Measurements from ENCODE around the gene CASP2.
A peak's percentile ranks its signal among the peaks of the same experiment; 100 is the strongest.

CASP2 gene

DNA sequence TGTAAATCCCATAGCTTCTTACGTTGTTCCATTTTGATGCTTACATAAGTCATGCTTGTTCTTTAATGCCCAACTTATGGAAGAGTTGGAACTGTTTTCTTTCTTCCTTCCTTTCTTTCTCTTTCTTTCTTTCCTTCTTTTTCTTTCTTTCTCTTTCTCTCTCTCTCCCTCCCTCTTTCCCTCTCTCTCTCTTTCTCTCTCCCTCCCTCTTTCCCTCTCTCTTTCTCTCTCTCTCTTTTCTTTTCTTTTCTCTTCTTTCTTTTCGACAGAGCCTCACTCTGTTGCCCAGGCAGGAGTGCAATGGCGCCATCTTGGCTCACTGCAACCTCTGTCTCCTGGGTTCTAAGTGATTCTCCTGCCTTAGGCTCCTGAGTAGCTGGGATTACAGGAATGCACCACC lies 55.4 kb downstream of the CASP2 start:
- DNase-seq, result no peak

GRCh38 chr7:143345428-143345900 lies 57.3 kb downstream of the CASP2 start:
- peak; percentile 49 for DNase-seq

DNA sequence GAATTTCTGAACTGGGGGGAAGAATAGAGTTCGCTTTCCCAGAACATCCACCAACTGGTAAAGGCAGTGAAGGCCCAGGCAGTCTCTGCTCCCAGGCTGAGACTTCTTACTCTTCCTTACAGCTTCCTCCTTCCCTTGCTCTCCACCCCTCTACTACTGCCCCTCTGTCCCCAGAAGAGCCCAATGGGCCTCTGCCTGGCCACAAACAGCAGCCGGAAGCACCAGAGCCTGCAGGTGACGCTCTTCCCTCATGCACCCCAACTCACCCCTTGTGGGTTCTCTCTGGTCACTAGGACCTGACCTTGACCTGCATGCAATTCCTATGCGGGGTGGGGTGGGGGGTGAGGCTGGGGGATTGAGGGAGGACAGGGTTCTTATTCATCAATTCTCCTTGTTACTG lies 57.9 kb downstream of the CASP2 start:
- no peak for DNase-seq

DNA sequence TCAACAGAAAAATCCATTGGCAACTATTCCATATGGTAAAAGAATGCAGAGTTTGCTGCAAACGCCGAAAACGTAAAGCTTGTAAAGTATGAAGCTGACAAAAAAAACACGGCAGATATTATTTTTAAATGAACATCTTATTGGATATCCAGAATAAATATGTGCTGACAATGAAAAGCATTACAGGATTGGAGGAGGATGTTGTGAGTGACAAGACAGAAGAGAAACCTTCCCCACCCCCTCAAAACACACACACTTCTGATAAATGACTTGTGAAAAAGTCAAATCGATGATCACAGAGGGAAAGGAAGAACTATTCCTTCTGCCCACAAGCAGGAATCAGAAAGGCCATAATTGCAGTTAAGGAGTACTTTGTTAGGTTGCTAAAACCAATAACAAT lies 59.8 kb downstream of the CASP2 start:
- DNase-seq, result no peak

DNA sequence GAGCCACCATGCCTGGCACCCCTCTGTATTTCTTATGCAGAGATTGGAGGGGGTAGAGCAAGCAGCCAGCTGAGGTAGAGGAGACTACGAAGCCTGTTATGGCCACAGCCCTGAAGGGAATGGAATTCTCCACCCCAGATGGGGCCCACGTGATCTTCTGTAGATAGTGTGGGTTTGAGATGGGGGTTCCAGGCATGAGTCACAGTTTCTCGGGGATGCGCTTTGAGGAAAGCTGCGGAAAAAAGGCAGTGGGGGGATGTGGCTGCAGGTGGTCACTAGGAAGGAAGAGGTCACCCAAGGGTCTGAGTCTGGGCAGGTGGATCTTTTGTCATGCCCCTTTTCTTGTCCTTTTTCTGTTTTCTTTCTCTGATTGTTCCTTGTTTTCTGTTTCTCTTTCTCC lies 62.9 kb downstream of the CASP2 start:
- no peak for DNase-seq

DNA sequence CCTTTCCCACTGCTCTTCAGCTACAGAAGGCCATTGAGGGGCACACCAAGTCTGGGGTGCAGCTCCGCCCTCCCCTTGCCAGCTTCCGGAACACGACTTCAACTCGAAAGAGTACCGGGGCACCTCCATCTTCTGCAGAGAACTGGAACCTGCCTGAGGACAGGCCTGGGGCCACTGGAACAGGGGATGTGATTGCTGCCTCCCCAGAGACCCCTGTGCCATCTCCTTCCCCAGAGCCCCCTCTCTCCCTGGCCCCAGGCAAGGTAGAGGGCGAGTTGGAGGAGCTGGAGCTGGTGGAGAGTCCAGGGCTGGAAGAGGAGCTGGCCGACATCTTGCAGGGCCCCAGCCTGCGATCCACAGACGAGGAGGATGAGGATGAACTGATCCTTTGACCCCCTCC lies 63.4 kb downstream of the CASP2 start:
- DNase-seq, result no peak

DNA sequence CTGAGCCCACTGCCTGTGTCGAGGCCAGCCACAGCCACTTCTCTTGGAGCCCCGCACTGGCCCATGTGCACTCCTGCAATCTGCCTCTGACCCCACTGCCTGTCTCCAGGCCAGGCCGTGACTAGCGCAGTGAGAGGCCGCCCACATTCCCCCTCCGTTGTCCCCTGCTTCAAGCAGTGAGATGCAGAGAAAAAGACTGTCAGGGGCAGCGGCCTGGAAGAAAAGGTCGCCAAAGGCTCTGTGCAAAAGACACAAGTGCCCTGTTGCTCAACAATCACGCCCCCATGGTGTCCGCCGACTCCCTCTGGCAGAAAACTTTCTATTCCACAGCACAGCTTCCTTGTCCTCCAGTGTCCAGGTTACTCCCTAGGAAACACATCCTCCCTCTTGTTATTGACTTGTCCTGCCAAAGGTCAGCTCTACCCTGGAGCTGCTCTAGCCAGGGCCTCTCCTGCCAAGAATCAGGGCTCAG lies 64.4 kb downstream of the CASP2 start:
- no peak for DNase-seq

GRCh38 chr7:143354376-143354775 lies 66.2 kb downstream of the CASP2 start:
- no peak for DNase-seq

- DNase-seq, result no peak
These were observed 66.8 kb downstream of the CASP2 start for GRCh38 chr7:143354965-143355364.

- no peak for DNase-seq
These were observed 67.6 kb downstream of the CASP2 start for GRCh38 chr7:143355450-143356385.

- DNase-seq, result no peak
These were observed 68.4 kb downstream of the CASP2 start for GRCh38 chr7:143356414-143357050.
